Left colon (tissue), 2 donors: Measurements from ENCODE around the gene NOMO2. TPM values are rescaled to one million over a fixed set of nuclear protein-coding genes. Genes with fewer than 3 reads are reported as not detected.
"Not testable (repeated sequence)": the region's sequence is repeated elsewhere in the genome, so short reads cannot be mapped to it uniquely, and the experiment has no call there.

Experiments used
- ATAC-seq: fragments of 200-7000 bp; cut with Tn5 transposase; one replicate; pipeline ENCODE4 v1.9.1; 2020; ENCODE audit warnings: mild to moderate bottlenecking, moderate library complexity
- DNase-seq, 2 donors: peaks; one replicate each; pipeline ENCODE4 v3.0.0-alpha.2; 2020
- intact Hi-C, 2 donors: fragments of 100-400 bp; cut with DNase I in 1 of 2; cut with micrococcal nuclease in 1 of 2; formaldehyde crosslinking; loops; one replicate each; pipeline versions ENCODE4 v1.11.2 to v1.14.0; 2022; cut with DNase I, micrococcal nuclease
- long read RNA-seq: library from polyadenylated mRNA; unstranded; transcript quantifications from one replicate; pipeline ENCODE4 v2.0.0, GENCODE V29; 2021
- total RNA-seq, 2 donors: library from RNA; stranded (reverse); fragmentation: NEBNext Ultra II Directional; extraction: Animal tissue kit (Norgen Biotek cat#: 25700); gene quantifications; one replicate each; pipeline ENCODE4 v1.2.1, GENCODE V29; 2021
- donor health status: DM: no; HTN: no; CAD: no.
- donor health status: DM: yes; HTN: yes; CAD: no.

The NOMO2 gene, protein sequence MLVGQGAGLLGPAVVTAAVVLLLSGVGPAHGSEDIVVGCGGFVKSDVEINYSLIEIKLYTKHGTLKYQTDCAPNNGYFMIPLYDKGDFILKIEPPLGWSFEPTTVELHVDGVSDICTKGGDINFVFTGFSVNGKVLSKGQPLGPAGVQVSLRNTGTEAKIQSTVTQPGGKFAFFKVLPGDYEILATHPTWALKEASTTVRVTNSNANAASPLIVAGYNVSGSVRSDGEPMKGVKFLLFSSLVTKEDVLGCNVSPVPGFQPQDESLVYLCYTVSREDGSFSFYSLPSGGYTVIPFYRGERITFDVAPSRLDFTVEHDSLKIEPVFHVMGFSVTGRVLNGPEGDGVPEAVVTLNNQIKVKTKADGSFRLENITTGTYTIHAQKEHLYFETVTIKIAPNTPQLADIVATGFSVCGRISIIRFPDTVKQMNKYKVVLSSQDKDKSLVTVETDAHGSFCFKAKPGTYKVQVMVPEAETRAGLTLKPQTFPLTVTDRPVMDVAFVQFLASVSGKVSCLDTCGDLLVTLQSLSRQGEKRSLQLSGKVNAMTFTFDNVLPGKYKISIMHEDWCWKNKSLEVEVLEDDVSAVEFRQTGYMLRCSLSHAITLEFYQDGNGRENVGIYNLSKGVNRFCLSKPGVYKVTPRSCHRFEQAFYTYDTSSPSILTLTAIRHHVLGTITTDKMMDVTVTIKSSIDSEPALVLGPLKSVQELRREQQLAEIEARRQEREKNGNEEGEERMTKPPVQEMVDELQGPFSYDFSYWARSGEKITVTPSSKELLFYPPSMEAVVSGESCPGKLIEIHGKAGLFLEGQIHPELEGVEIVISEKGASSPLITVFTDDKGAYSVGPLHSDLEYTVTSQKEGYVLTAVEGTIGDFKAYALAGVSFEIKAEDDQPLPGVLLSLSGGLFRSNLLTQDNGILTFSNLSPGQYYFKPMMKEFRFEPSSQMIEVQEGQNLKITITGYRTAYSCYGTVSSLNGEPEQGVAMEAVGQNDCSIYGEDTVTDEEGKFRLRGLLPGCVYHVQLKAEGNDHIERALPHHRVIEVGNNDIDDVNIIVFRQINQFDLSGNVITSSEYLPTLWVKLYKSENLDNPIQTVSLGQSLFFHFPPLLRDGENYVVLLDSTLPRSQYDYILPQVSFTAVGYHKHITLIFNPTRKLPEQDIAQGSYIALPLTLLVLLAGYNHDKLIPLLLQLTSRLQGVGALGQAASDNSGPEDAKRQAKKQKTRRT
- total RNA-seq, result 100 to 1,000 TPM in 1 of 2 donors, 10 to 100 TPM in 1; 73.1 to 129 TPM
- long read RNA-seq, full-length matches to known transcripts, result 74 of 115 reads
- long read RNA-seq, partial matches to known transcripts, result 36 of 115 reads
- long read RNA-seq, other reads (novel, unspliced or antisense), result 5 of 115 reads

DNA sequence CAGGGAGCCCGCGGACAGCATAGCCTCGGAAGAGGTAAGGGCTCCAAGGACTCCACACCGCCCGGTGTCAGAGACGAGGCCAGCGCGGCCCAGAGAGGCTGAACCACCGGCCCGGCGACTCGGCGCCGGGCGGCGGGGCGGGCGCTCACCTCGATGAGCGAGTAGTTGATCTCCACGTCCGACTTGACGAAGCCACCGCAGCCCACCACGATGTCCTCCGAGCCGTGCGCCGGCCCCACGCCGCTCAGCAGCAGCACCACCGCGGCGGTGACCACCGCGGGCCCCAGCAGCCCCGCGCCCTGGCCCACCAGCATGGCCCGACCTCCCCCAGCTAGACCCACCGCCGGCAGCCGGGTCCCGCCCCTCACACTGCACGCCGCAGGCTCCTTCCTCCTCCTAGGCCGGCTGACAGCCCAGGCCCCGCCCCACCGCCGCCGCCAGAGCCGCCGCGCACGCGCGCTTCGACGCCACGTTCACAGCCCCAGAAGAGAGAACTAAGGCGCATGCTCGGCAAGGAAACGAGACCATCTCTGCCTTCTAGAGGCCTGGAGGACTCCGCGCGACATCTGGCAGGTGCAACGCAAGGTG is at the start of gene NOMO2:
Gene NOMO2, minus strand, starts transcription at position 371 of the 588 bp plus-strand sequence. Its CDS starts 57 bp downstream, at position 314.
- intact Hi-C loops, result not testable (repeated sequence)
- DNase-seq (peak; percentile 86 to 92), ATAC-seq (peak; percentile 99)

DNA sequence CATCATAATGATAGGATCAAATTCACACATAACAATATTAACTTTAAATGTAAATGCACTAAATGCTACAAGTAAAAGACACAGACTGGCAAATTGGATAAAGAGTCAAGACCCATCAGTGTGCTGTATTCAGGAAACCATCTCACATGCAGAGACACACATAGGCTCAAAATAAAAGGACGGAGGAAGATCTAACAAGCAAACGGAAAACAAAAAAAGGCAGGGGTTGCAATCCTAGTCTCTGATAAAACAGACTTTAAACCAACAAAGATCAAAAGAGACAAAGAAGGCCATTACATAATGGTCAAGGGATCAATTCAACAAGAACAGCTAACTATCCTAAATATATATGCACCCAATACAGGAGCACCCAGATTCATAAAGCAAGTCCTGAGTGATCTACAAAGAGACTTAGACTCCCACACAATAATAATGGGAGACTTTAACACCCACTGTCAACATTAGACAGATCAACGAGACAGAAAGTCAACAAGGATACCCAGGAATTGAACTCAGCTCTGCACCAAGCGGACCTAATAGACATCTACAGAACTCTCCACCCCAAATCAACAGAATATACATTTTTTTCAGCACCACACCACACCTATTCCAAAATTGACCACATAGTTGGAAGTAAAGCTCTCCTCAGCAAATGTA is 48.4 kb upstream of the NOMO2 start:
- DNase-seq, intact Hi-C loops, ATAC-seq: not testable (repeated sequence)

DNA sequence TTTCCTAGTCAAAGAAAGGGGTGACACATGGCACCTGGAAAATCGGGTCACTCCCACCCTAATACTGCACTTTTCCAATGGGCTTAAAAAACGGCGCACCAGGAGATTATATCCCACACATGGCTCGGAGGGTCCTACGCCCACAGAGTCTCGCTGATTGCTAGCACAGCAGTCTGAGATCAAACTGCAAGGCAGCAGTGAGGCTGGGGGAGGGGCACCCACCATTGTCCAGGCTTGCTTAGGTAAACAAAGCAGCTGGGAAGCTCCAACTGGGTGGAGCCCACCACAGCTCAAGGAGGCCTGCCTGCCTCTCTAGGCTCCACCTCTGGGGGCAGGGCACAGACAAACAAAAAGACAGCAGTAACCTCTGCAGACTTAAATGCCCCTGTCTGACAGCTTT is 46.4 kb upstream of the NOMO2 start:
- ATAC-seq, DNase-seq, intact Hi-C loops: not testable (repeated sequence)

DNA sequence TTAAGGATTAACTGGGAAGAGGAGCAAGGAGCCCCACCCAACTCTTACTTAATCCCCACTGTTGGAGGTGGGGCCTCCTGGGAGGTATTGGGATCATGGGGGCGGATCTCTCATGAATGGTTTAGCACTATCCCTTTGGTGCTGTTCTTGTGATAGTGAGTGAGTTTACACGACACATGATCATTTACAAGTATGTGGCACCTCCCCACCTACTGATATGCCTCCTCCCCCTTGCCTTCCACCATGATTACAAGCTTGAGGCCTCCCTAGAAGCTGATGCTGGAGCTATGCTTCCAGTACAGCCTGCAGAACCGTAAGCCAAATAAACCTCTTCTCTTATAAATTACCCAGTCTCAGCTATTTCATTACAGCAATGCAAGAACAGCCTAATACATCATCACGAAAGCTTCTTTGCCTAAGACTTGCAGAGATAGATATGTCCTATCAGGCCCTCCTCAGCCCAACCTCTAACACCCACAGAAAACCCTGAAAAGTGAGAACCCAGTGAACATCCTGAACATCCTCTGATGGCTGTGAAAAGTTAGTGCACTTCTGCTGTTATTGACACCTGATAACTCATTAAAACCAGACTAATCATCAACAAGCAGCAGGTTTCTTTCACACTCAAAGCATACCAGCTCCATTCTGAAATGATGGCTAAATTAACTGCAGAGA is 41.8 kb upstream of the NOMO2 start:
- intact Hi-C loops, DNase-seq: not testable (repeated sequence)
- peak; percentile 15 for ATAC-seq

DNA sequence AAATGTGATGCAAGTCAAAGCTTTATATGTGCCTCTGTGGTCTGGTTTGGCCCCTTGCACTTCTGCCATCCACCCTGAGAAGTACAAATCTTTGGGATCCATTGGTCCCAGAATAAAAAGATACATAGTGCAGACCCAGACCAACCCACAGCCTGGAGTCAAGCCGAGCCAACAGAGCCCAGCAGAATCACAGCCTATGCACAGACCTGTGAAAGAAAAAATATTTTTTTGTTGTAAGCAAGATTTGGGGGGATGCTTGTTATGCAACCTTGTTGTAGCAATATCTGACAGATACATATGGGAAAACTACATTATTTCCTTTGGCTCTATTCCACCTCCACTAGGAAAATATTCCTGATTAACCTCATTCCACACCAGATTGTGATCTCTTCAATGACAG is 36.7 kb upstream of the NOMO2 start:
- DNase-seq, intact Hi-C loops, ATAC-seq: not testable (repeated sequence)

DNA sequence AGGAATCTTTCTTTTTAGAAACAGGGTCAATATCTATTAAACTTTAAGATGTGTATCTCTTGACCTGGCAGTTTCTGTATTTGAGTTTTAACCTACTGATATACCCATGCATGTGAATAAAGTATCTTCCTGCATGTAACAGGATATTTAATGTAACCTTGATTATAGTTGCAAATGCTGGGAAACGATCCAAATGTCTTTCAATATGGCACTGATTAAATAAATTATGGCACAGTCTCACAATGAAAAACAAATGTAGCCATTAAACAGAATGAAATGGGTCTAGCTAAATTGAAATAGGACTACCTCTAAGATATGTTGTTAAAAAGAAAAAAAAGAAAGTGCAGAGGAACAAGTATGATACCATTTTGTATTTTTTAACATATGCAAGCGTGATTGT is 35.8 kb upstream of the NOMO2 start:
- DNase-seq, intact Hi-C loops: not testable (repeated sequence)

DNA sequence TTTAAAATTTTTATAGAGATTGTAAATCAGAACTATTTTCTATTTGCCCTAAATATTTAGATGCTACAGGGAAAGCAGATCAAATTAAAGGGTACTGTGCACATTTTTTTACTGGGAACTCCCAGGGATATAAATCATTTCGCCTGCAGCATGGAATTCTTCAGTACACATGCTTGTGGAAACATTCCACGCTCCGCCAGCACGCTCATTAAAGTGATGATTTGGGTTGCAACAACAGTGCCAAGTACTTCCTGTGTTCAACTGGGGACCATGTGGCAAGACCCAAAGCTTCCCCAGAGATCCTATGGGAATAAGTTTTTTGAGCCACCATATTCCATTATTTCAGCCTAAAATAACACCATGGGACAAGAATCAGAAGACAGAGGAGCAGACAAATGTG is 35.4 kb upstream of the NOMO2 start:
- intact Hi-C loops, DNase-seq: not testable (repeated sequence)

More for the DNA sequence above, 35.8 kb upstream of the NOMO2 start:
- ATAC-seq, result not testable (repeated sequence)

DNA sequence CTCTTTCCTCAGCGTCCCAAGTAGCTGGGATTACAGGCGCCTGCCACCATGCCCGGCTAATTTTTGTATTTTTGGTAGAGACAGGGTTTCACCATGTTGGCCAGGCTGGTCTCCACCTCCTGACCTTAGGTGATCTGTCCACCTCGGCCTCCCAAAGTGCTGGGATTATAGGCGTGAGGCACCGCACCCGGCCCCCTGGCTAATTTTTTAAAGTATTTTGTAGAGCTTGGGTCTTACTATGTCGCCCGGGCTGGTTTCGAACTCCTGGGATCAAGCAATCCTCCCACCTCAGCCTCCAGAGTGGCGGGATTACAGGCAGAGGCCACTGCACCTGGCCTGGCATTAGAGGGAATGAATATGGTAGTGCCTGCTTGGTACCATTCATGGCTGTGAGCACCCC is 33.9 kb upstream of the NOMO2 start:
- DNase-seq, intact Hi-C loops, ATAC-seq: not testable (repeated sequence)

More for the DNA sequence above, 35.4 kb upstream of the NOMO2 start:
- ATAC-seq, result not testable (repeated sequence)

DNA sequence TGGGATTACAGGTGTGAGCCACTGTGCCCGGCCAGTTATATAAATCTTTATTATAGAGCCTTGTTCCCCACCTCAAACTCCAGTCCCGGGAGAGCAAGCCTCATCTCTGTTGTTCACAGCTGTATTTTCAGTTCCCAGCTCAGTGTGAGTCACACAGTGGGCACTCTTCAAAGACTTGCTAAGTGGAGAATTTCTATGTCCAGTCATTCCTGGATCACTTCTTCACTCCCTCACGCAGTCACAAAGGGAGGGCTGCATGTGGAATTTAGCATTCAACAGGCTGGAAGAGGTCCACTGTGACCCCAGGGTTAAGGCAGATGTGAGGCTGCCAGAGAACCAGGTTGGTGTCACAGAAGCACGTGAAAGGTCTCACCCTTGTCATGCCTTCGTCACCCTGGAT is 33.0 kb upstream of the NOMO2 start:
- ATAC-seq, intact Hi-C loops, DNase-seq: not testable (repeated sequence)

DNA sequence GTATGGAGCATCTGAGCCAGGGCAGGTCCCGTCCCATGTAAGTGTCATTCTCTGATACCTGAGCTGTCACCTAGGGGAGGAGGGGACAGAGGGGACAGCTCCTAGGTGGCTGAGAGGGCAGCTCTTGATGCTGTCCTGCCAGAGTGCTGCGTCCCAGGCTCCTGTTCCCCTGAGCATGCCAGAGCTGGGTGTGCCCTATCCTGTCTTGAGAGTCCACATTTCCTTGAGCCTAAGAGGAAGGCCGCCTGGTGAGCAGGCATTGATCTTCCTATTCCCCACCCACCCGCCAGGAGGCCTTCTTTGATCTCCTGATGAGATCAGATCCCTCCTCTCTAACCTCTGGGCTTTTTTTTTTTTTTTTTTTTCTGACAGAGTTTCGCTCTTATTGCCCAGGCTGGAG is 32.0 kb upstream of the NOMO2 start:
- DNase-seq, intact Hi-C loops, ATAC-seq: not testable (repeated sequence)

DNA sequence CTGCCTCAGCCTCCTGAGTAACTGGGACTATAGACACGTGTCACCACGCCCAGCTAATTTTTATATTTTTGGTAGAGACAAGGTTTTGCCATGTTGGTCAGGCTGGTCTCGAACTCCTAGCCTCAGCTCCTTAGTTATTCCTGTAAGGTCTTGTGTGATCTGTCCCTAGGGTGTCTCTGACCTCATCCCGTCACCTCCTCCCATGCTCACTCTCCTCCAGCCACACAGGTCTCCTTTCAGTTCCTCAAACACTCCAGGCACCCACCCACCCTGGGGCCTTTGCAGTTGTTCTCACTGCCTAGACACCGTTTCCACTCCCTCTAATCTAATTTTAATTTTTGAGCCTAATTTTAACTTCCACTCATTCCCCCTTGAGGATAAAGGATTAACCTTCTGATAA is 31.1 kb upstream of the NOMO2 start:
- ATAC-seq, DNase-seq, intact Hi-C loops: not testable (repeated sequence)

DNA sequence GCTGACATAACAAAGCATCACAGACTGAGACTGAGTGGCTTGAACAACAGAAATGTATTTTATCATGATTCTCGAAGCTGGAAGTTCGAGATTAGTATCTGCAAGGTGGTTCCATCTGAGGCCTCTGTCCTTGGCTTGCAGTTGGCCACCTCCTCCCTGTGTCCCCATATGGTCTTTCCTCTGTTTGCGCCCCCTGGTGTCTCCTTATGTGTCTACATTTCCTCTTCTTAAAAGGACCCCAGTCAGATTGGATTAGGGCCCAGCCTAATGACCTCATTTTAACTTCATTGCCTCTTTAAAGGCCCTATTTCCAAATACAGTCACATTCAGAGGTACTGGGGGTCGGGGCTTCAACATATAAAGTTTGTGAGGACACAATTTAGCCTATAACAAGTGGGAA is 30.0 kb upstream of the NOMO2 start:
- peak in 1 of 2 donors; percentile 47 for DNase-seq
- intact Hi-C loops, result not testable (repeated sequence)
- peak; percentile 80 for ATAC-seq

DNA sequence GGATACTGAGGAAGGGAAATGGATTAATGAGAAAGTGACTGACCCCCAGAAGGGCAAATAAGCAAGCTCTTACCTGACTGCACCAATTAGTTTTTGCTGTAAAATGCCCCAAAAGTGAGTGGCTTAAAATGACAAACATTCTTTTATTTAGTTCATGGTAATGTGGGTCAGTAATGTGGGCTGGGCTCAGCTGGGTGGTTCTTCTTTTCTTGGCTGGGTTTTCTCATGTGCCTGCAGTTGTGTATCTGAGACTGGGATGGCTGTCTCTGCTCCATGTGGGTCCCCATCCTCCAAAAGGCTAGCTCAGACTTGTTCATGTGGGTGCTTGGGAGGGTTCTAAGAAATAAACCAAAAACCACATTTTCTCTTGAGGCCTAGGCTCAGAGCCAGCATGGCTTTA is 29.5 kb upstream of the NOMO2 start:
- ATAC-seq, intact Hi-C loops, DNase-seq: not testable (repeated sequence)

DNA sequence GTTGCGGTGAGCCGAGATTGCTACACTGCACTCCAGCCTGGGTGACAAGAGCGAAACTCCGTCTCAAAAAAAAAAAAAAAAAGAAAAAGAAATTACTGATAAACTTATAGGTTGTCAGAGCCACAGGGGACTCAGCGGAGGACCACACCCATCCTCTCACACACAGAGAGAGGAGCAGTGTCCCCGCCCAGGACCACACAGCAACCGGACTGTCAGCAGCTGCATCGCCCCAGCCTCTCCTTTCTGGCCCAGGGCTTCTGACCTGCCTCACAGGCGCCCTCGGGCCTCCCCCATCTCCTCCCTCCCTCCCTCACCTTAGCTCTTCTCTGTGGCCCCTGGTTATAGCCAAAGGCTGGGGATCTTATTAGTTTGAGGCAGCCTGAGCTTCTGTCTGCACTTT is 27.9 kb upstream of the NOMO2 start:
- ATAC-seq, intact Hi-C loops, DNase-seq: not testable (repeated sequence)

DNA sequence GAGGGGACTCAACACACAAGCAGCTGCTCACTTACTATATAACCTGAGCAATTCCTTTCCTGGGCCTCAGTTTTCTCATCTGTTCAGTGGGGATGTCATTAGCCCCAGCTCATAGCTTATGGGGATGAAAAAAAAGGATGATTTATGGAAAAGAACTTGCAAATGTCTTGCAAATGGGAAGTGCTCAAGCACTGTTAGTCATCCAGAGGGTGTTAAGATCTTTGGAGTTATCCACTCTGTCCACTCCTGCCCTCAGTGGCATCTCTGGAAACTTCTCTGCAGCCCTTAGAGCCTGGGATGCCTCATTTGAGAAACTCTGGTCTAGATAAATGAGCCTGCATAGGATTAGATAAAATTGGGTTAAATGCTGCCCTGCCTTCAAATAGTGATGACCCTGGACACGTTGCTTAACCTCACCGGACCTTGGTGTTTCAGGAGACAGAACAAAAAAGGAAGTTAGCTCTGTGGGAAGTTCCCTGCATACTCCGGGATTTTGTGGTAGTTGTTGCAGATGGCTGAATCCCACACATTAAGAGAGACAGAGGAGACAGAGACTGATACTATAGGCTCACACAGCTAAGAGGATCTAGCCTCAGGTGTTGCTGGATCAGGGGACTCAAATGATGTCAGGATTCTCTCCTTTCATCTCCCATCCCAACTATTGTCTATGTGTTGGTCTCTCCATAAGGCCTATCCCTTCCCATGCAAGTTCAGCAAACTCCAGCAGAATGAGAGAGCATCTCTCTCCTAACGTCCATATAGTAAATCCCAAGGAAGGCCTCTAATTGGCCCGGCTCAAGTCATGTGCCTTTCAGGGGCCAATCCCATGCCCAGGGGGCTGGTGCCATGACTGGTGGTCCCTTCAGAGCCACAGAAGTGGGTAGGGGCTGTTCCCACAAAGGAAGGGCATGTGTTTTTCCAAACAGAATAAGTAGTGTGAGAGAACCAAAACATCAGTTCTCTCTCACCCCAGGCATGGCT is 25.0 kb upstream of the NOMO2 start:
- not testable (repeated sequence) for ATAC-seq, DNase-seq

DNA sequence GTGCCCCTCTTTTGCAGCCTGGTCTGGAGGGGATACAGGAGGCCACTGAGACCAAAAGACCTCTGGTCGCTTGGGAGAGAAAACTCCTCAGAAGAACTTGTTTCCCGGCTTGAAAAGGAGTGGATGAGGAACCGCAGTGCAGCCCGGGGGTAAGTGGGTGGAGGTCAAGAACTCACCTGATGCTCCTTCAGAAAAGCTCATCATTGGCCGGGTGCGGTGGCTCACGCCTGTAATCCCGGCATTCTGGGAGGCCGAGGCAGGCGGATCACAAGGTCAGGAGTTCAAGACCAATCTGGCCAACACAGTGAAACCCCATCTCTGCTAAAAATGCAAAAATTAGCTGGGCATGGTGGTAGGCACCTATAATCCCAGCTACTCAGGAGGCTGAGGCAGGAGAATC is 23.9 kb upstream of the NOMO2 start:
- ATAC-seq, intact Hi-C loops, DNase-seq: not testable (repeated sequence)

More for the DNA sequence above, 25.0 kb upstream of the NOMO2 start:
- intact Hi-C loops, result not testable (repeated sequence)
